Measurements from ENCODE around the gene SPATA13.
A peak's percentile ranks its signal among the peaks of the same experiment; 100 is the strongest.

The SPATA13 gene

DNA sequence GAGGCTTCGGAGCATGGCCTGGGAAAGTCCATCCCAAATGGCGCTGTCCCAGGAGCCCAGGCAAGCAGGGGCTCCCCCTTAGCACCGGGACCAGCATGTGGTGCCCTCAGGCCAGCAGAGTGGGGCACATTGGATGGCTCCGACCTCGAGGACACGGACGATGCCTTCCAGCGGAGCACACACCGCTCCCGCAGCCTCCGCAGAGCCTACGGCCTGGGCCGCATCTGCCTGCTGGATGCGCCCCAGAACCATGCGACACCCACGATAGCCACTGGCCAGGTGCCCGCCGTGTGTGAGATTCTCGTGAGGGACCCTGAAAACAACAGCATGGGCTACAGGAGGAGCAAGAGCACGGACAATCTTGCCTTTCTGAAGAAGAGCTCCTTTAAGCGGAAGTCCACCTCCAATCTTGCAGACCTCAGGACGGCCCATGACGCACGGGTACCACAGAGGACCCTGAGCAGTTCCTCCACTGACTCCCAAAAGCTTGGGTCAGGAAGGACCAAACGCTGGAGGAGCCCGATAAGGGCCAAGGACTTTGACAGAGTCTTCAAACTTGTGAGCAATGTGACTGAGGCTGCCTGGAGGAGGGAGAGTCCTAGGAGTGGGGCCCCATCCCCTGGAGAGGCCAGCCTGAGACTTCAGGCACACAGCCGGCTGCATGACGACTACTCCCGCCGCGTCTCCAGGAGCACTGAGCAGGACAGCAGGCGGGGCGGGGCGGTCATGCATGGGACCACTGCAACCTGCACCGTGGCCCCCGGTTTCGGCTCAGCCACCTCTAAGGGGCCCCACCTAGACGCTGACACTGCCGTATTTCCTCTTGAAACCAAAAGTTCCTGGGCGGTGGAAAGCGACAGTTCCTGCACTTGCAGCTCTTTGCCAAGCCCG lies 63.1 kb downstream of the SPATA13 start:
- no peak for DNase-seq (ENCODE audit: low read depth, low spot score)

DNA sequence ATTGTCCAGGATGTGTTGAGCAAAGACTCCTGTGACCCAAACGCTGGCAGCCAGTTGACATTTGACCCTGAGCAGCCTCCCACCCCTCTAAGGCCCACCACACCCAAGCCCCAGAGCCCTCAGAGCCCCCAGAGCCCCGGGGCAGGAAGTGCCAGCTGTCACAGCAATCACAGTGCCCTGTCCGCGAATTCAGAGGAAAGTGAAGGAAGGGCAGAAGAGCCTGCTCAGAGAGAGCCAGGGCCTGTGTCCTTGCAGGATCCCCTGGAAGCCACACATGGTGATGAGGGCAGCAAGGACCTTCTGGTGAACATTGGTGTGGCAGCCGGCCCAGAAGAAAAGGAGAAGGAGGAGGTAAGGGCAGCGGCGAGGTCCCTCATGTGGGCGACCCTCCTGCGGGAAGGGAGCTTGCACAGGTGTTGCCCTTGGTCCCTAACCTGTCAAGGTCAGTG lies 63.7 kb downstream of the SPATA13 start:
- no peak for DNase-seq (ENCODE audit: low read depth, low spot score)

DNA sequence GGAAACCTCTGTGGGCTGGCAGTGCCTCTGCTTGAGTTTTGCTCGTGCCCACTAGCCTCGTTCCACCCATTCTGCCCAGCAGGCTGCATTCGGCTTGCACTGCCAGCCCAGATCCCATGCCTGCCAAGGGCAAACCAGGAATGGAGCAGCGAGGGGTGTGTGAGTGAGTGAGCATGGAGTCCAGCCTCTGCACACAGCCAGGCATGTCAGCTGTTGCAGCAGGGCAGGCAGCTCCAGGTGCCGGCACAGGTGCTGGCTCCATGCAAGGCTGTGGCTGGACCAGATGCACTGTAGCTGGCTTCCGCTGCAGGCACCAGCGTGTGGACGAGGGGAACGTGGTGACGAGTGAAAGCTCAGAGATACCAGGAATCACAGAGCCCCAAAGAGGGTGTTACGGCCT lies 64.5 kb downstream of the SPATA13 start:
- DNase-seq (ENCODE audit: low read depth, low spot score) = no peak

DNA sequence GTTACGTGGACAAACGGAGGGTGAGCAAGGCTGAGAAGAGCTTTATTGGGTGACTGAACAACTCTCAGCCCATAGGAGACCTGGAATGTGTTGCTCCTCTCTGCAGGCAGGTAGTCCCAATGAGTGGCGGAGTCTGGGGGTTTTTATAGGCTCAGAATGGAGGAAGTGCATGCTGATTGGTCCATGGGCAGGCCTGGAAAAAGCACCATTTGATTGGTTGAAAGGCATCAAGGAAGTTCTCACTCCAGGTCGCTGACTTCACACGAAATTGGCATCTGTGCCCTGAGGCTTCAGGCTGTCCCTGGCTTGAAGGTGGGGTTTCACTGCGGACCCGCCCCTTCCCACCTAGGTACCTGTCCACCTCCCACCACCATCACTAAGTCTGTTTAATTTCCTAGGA lies 65.4 kb downstream of the SPATA13 start:
- no peak for DNase-seq (ENCODE audit: low read depth, low spot score)

DNA sequence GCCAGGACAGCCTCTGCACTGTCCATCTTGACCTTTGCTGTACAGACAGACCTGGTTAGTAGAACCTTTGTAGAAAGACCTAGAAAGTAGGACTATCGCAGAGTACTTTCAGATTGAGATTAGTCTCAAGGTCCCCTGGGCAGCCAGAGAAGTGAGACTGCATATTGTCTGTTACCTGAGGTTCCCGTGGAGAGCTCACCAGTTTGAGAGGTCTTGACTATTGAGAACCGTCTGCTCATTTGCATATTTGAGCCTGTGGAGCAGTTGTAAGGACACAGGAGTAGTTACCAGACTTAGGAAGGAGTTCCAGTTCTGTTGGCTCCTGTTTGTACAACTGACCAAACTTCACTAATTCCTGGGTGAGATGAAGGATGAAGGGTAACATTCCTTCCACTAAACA lies 66.2 kb downstream of the SPATA13 start:
- no peak for DNase-seq (ENCODE audit: low read depth, low spot score)

DNA sequence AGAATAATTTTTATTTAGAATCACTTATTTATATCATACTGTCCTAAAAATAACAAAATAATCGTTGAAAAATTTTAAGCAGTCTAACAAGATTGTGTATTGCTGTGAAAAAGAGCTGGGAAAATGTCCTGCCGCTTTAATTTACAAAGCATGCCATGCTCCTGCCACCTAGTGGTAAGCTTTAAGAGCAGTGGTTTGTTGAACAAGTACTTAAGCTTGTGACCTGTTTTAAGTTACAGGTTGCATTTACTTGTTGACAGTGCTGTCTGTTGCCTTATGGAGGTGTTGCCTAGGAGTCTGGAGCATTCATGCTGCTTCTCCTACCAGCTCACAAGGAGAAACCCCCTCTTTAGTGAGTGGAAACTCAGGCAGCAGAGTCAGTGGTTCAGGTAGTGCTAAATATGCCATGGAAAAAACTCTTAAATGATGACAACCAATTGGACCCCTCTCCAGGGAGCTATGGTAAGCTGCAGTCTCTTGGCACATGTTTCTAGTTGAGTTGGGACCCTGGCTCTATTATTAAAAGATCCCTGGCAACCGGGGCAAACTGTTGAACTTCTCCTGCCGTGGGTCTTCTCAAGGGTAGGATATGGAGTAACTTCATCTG lies 68.4 kb downstream of the SPATA13 start:
- DNase-seq (ENCODE audit: low read depth, low spot score) = no peak

DNA sequence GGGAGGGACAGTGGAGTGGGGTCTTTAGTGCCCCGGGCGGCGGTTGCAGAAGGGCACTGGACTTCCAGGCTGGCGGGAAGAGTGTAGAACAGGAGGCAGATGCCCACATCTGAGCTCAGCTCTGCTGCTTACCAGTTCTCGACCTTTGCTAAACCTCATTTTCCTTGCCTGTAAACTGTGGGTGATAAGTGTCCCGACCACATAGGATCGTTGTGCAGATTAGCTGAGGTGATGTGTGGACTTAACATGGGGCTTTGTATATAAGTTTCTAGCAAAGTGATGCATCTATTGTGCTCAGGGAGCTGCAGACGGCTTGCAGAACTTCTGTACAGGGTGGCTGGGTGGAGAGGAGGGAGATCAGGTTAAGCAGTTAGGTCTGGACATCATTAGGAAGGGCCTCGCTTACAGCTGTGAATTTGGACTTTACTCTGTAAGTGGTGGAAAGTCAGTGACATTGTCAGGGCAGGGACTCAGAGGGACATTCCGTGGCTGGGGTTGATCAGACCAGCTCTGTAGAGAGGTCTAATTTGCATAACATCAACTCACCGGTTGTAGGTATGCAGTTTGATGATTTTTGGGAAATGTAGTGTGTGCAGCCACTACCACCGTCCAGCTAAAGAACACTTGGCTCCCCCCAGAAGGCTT lies 70.0 kb downstream of the SPATA13 start:
- DNase-seq (ENCODE audit: low read depth, low spot score) = no peak

DNA sequence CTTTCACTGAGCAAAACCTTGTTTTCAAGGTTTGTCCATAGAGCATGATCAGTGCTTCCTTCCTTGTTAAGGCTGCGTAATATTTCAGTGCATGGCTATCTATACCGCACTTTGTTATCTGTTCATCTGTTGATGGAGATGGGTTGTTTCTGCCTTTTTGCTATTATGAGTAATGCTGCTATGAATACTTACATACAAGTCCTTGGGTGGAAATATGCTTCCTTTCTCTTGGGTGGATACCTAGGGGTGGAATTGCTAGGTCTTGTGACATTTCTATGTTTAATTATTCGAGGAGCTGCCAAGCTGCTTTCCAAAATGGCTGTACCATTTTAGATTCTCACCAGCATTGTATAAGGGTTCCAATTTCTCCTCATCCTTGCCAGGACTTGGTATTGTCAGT lies 70.9 kb downstream of the SPATA13 start:
- no peak for DNase-seq (ENCODE audit: low read depth, low spot score)

DNA sequence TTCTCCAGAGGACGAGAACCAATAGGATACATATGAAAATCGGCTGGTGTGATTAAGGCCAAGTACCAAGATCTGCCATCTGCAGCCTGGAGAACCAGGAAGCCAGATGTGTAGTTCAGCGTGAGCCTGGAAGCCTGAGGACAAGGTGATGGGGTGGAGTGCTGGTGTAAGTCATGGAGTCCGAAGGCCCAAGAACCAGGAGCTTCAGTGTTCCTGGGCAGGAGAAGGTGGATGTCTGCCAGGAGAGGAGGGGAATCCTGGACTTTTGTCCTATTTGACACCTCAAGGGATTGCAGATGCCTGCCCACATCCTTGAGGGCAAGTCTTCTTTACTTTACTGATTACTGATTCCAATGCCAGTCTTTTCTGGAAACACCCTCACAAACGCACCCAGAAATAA lies 71.5 kb downstream of the SPATA13 start:
- DNase-seq (ENCODE audit: low read depth, low spot score) = no peak

DNA sequence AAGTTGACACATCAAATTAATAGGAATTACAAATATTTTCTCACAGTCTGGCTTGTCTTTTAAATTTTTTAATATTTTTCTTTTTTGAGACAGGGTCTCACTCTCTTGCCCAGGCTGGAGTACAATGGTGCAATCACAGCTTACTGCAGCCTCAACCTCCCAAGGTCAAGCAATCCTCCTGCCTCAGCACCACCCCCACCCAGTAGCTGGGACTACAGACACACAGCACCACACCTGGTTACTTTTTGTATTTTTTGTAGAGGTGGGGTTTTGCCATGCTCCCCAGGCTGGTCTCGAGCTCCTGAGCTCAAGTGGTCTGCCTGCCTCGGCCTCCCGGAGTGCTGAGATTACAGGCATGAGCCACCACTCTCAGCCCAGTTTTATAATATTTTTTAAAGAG lies 72.0 kb downstream of the SPATA13 start:
- no peak for DNase-seq (ENCODE audit: low read depth, low spot score)

DNA sequence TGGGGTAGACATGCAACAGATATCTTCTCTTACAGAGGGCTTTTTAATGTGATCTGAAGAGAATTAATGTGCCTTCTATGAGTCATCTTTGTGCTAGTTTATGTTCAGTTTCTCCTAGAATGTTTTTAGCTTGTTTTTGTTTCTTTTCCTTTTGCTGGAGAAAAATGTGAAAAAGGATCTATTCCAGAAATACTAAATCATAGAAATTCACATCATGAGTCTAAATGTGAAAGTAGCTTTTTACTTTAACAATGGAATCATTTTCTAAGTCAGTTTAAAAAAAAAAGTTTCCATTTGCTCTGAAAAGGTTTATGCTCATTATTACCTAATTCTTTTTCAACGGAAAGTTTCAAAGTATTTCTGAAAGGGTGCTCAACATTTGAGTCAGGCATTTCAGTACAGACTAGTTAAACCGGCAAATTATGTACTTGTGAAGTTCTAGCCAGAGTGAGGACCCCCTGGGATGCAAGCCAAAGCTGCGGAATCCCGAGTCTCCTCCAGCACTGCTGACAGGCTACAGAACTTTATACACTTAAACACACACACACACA lies 72.9 kb downstream of the SPATA13 start:
- DNase-seq (ENCODE audit: low read depth, low spot score) = peak; percentile 36

DNA sequence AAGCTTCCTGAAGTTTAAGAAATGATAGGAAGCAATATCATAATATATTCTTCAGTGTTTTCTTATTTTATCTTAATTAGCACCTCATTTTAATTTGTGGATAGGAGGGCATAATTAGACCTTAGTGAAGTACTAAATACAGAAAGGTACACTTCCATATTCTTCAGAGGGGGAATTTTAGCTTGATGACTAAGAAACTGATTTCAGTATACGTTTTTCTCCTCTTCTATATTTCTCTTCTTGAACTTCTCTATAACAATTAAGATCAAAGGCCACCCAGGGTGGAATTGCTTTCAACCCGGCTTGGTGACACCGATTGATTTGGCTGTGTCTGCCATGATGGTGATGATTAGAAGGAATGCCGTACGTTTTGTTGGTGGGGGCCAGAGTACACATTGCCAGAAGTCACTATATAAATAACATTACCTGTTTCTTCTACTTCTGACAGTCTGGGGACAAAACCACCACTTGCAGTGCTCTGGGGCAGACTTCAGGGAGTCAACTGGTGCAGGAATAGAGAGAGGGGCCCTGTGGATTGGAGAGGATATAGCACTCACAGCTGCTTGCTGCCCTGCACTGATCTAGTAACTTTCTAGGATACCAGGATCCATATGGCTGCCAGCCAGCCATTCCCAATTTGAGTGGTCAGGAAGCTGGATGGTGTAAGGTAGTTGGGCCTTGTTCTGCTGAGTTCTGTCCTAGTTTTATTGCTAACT lies 73.8 kb downstream of the SPATA13 start:
- no peak for DNase-seq (ENCODE audit: low read depth, low spot score)

DNA sequence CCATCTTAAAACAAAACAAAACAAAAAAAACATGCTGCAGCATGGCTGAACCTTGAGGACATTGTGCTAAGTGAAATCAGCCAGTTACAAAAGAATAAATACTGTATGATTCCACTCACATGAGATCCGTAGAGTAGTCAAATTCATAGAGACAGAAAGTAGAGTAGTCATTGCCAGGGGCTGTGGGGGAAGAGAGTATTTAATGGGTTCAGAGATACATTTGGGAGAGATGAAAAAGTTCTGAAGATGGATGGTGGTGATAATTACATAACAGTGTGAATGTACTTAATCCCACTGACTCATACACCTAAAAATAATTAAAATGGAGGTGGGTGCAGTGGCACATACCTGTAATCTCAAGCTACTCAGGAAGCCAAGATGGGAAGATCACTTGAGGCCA lies 76.8 kb downstream of the SPATA13 start:
- DNase-seq (ENCODE audit: low read depth, low spot score) = no peak

DNA sequence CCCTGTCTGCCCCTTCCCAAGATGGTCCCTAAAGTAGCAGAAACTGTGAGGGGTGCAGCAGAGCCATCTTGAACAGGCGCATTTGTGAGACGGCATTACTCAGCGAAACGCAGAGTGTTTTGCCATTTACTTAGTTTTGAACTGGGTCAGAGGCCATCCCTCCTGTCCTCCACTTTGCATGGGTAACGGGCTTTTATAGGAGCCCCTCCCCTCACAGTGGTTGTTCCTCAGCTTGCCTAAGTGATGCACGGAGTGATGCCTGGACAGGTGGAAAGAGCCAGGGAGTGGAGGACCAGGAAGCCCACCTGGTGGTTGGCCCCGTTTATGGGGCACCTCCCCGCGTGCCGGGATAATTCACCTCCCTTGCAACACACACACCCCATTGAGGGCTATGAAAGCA lies 80.8 kb downstream of the SPATA13 start:
- no peak for DNase-seq (ENCODE audit: low read depth, low spot score)

DNA sequence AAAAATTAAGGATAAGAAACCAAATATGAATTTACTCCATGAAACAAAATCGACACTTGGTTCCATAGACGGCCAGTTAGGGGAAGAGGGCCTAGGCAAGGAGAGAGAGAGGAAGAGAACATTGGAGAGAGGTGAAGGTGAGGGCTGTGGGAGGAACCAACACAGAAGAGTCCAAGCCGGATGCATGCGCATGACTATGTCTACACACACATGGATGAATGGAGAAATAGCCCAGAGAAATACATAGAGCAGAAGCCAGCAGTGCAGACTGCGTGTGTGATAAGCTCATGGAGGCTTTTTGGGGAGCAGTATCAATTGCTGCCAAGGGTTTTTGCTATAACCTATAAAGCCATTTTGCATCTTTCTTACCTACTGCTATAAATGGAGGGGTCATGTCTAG lies 81.6 kb downstream of the SPATA13 start:
- DNase-seq (ENCODE audit: low read depth, low spot score) = no peak

DNA sequence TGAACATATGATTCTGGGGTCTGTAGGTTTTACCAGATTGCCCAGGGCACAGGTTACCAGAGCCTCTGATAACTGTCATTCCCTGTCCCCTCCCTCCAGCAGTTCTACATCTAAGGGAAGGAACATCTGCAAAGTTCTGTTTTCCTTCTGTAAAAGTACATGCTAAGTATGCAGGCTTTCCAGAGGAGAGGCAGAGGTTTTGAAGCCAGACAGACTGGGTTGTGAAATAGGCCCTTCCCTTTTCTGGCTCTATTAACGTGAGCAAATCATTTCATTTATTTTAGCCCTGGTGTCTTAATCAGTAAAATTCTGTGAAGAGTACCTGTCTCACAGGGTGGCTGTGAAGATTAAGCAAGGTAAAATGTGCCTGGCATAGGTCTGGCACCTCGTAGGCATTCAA lies 82.8 kb downstream of the SPATA13 start:
- DNase-seq (ENCODE audit: low read depth, low spot score) = no peak

DNA sequence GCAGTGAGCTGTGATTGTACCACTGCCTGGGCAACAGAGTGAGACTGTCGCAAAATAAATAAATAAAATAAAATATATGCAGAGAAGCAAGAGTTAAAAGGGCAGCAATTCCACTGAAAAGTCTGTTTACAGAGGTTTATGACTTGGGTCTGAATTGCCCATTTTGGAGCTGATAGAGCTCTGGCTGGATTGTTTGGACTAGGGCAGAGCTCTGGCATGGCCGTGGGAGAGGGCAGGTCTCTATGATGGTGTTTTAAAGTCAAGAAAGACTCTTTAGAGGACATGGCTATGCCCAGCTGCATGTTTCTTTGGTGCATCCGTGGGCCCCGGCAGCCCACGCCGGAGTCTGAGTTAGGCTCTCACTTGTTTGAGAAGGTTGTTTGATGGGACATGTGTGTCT lies 84.3 kb downstream of the SPATA13 start:
- DNase-seq (ENCODE audit: low read depth, low spot score) = no peak

DNA sequence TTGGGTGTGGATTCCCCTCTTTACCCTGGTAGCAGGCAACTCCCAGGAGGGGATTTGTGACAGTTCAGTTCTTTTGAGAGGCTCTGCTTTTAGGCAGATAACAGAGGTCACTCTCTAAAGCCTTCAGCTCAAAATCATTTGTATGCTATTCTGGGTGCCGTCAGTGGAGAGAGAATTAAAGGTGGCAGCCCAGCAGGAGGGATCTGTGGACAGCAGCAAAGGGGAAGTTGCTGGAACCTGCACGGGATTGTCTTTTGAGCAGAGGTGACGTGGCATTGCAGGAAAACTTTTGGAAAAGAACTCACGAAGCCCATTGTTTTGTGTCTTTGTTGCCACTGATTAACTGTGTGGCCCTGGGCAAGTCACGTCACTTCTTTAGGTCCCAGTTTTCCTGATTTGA lies 86.5 kb downstream of the SPATA13 start:
- DNase-seq (ENCODE audit: low read depth, low spot score) = no peak

DNA sequence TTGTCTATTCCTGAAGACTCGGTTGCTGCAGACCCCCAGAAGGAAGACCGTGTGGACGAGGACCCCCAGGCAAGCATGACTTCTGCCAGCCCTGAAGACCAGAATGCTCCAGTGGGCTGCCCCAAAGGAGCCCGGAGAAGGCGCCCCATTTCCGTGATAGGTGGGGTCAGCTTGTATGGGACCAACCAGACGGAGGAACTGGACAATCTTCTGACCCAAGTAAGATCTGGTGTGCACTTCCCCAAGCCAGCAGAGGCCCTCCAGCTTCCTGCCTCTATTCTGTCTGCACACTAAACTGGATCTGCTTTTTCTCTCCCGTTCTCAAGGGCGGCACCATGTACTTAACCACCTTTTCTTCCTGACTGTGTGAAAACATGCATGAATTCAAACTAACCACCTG lies 89.1 kb downstream of the SPATA13 start:
- DNase-seq (ENCODE audit: low read depth, low spot score) = no peak

DNA sequence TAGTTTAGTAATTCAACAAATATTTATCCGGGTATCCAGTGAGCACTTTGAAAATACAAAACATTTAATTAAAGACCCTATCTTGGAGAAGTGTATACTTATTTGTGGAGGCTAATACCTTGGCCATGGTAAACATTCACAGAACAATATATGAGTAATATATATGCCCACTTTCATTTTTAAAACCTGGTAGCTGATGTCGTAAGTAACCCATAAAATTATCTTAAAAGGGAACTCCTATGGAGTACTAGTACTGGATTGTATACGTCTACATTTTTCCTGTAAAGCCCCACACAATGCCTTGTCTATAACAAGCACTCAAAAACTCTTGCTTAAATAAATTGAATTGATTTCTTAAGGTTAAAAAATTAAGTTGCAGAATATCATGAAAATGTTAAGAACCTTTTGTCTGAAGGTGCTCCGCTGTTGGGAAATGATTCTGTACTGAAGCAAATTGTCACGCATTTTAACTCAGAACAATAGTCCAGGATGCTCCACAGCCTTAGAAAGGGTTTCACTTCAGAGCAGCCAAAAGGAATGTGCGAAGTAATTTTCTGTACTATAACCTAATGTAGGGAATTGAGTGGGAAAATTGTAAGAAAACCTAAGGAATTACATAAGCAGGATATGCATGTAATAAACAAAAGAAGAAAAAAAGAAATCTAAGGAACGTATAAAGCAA lies 90.0 kb downstream of the SPATA13 start:
- no peak for DNase-seq (ENCODE audit: low read depth, low spot score)

DNA sequence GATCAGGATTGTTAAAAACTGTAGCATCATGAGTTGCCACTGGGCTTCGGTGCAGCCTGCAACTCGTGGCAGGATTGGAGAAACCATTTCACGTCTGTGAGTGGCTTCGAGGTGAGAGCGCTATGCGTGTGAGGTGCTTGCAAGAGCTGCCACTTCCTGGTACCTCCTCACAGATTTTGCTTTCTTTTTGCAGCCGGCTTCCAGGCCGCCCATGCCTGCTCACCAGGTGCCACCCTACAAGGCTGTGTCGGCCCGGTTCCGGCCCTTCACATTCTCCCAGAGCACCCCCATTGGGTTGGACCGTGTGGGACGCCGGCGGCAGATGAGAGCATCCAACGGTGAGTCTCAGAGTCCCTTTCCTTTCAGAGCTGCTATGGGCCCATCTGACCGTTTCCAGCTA lies 91.0 kb downstream of the SPATA13 start:
- no peak for DNase-seq (ENCODE audit: low read depth, low spot score)

Data from brain pericyte (primary cell).